DOHH2 (cell line): Measurements from ENCODE around the gene YLPM1.

ENCODE experiments used
- H3F3A ChIP-seq: fragments of 200-600 bp; sonication (generic), shearing (Covaris generic); 2 replicates; pipeline ENCODE4 v1.6.0; 2016; ENCODE audit warnings: antibody characterized with exemption, mild to moderate bottlenecking; ENCODE audit not compliant: control insufficient read depth, insufficient read depth
- H3K27ac ChIP-seq: fragments of 200-600 bp; sonication (generic); 2 replicates; pipeline ENCODE4 v1.5.1; 2014; ENCODE audit warnings: low read depth, mild to moderate bottlenecking, low read length, moderate library complexity
- H3K27me3 ChIP-seq: fragments of 200-600 bp; sonication (generic); 2 replicates; pipeline ENCODE4 v1.6.1; 2014; ENCODE audit warnings: mild to moderate bottlenecking, low read length, mixed read lengths; ENCODE audit not compliant: control insufficient read depth
- H3K36me3 ChIP-seq: fragments of 200-600 bp; sonication (generic); 2 replicates; pipeline ENCODE4 v1.6.1; 2014; ENCODE audit warnings: mild to moderate bottlenecking, low read length, moderate library complexity, mixed read lengths; ENCODE audit not compliant: control insufficient read depth
- H3K4me1 ChIP-seq: fragments of 200-600 bp; sonication (generic); 2 replicates; pipeline ENCODE4 v1.6.1; 2014; ENCODE audit warnings: mild to moderate bottlenecking, low read length, mixed read lengths; ENCODE audit not compliant: control insufficient read depth
- H3K4me2 ChIP-seq: fragments of 200-600 bp; sonication (generic); 2 replicates; pipeline ENCODE4 v1.6.0; 2014; ENCODE audit warnings: mild to moderate bottlenecking, low read length, moderate library complexity
- H3K4me3 ChIP-seq: fragments of 200-600 bp; sonication (generic); 2 replicates; pipeline ENCODE4 v1.5.1; 2014; ENCODE audit warnings: mild to moderate bottlenecking, low read length, mixed read lengths
- H3K79me2 ChIP-seq: fragments of 200-600 bp; sonication (generic); 2 replicates; pipeline ENCODE4 v1.6.1; 2014; ENCODE audit warnings: mild to moderate bottlenecking, low read length, mixed read lengths; ENCODE audit not compliant: control insufficient read depth
- H3K9me2 ChIP-seq: fragments of 200-600 bp; sonication (generic); replicated peaks from 2 replicates; pipeline ENCODE4 v1.6.1; 2014; ENCODE audit warnings: mild to moderate bottlenecking, low read length, mixed read lengths; ENCODE audit not compliant: control insufficient read depth
- H3K9me3 ChIP-seq: fragments of 200-600 bp; sonication (generic); 2 replicates; pipeline ENCODE4 v1.6.1; 2014; ENCODE audit warnings: antibody characterized with exemption, low read length, mixed read lengths; ENCODE audit not compliant: control insufficient read depth, insufficient read depth
- H4K20me1 ChIP-seq: fragments of 200-600 bp; sonication (generic); 2 replicates; pipeline ENCODE4 v1.6.0; 2014; ENCODE audit warnings: low read depth, mild to moderate bottlenecking, antibody characterized with exemption, low read length, moderate library complexity; ENCODE audit not compliant: control insufficient read depth, insufficient read depth
- CTCF ChIP-seq: fragments of 200-600 bp; sonication (generic); IDR thresholded peaks from one replicate; pipeline ENCODE4 v1.5.1; 2014; ENCODE audit warnings: antibody characterized with exemption, mild to moderate bottlenecking, low read depth, low read length; ENCODE audit not compliant: poor library complexity, severe bottlenecking
- EZH2phosphoT487 ChIP-seq: fragments of 200-600 bp; sonication (generic); IDR thresholded peaks from 2 replicates; pipeline ENCODE4 v1.6.1; 2017; ENCODE audit warnings: borderline replicate concordance, mild to moderate bottlenecking, antibody characterized with exemption, low read length, moderate library complexity, mixed read lengths

The YLPM1 gene

GRCh38 chr14:74867673-74868072 is 104.6 kb downstream of the YLPM1 start:
- H3K36me3 ChIP-seq, result no peaks in the 10 kb centered on the region
- TF ChIP-seq EZH2phosphoT487, result no peak
- TF ChIP-seq CTCF, result no peak
- H3K27ac ChIP-seq, result no peak overlapping the region
- H3K79me2 ChIP-seq, result no peaks in the 10 kb centered on the region
- no peaks in the 10 kb centered on the region for H3K9me3 ChIP-seq
- no peak overlapping the region for H3K4me2 ChIP-seq
- H3K4me1 ChIP-seq, result no peaks in the 10 kb centered on the region
- H3K27me3 ChIP-seq, result peaks cover 31% of the 10 kb centered on the region
- no peaks in the 10 kb centered on the region for H3F3A ChIP-seq
- H4K20me1 ChIP-seq, result no peaks in the 10 kb centered on the region
- no peaks in the 10 kb centered on the region for H3K9me2 ChIP-seq
- H3K4me3 ChIP-seq, result no peak overlapping the region

GRCh38 chr14:74868739-74869138 is 105.6 kb downstream of the YLPM1 start:
- H4K20me1 ChIP-seq, result no peaks in the 10 kb centered on the region
- H3K9me3 ChIP-seq, result no peaks in the 10 kb centered on the region
- no peak overlapping the region for H3K27ac ChIP-seq
- H3K9me2 ChIP-seq, result no peaks in the 10 kb centered on the region
- H3K79me2 ChIP-seq, result no peaks in the 10 kb centered on the region
- no peak overlapping the region for H3K4me3 ChIP-seq
- TF ChIP-seq EZH2phosphoT487 (no peak), CTCF (no peak)
- peaks cover 31% of the 10 kb centered on the region for H3K27me3 ChIP-seq
- no peak overlapping the region for H3K4me2 ChIP-seq
- H3F3A ChIP-seq, result no peaks in the 10 kb centered on the region
- H3K36me3 ChIP-seq, result no peaks in the 10 kb centered on the region
- H3K4me1 ChIP-seq, result no peaks in the 10 kb centered on the region

- no peak for TF ChIP-seq CTCF
- no peak for TF ChIP-seq EZH2phosphoT487
- H3K4me2 ChIP-seq, result no peak overlapping the region
These were observed 108.7 kb downstream of the YLPM1 start for GRCh38 chr14:74871819-74872218.

More at GRCh38 chr14:74871819-74872218, 108.7 kb downstream of the YLPM1 start:
- H3K9me3 ChIP-seq, result no peaks in the 10 kb centered on the region
- no peaks in the 10 kb centered on the region for H3K79me2 ChIP-seq
- H4K20me1 ChIP-seq, result no peaks in the 10 kb centered on the region
- H3F3A ChIP-seq, result no peaks in the 10 kb centered on the region
- H3K36me3 ChIP-seq, result no peaks in the 10 kb centered on the region
- peaks cover 24% of the 10 kb centered on the region for H3K27me3 ChIP-seq
- H3K27ac ChIP-seq, result no peak overlapping the region
- no peak overlapping the region for H3K4me3 ChIP-seq
- no peaks in the 10 kb centered on the region for H3K9me2 ChIP-seq
- H3K4me1 ChIP-seq, result peaks cover 14% of the 10 kb centered on the region
